Loucy (cell line): ENCODE results near the gene DNAJB12.
A peak's percentile ranks its signal among the peaks of the same experiment; 100 is the strongest.

ENCODE experiments used
- H2AFZ ChIP-seq: fragments of 200-600 bp; sonication (generic); 2 replicates; pipeline ENCODE4 v1.6.0; 2016; ENCODE audit warnings: antibody characterized with exemption, mild to moderate bottlenecking, low read length, moderate library complexity
- H3F3A ChIP-seq: fragments of 200-600 bp; 2 replicates; pipeline ENCODE4 v1.6.0; 2016; ENCODE audit warnings: antibody characterized with exemption, low read depth, mild to moderate bottlenecking
- H3K27me3 ChIP-seq: fragments of 200-600 bp; sonication (generic); 2 replicates; pipeline ENCODE4 v1.6.1; 2014; ENCODE audit warnings: low read length, mild to moderate bottlenecking; ENCODE audit not compliant: insufficient read depth, poor library complexity, severe bottlenecking
- H3K36me3 ChIP-seq: fragments of 200-600 bp; sonication (generic); 2 replicates; pipeline ENCODE4 v1.6.1; 2016; ENCODE audit warnings: low read length; ENCODE audit not compliant: insufficient read depth
- H3K4me1 ChIP-seq: fragments of 200-600 bp; sonication (generic); 2 replicates; pipeline ENCODE4 v1.5.1; 2014; ENCODE audit warnings: low read length, mild to moderate bottlenecking; ENCODE audit not compliant: insufficient read depth, poor library complexity, severe bottlenecking
- H3K4me2 ChIP-seq: fragments of 200-600 bp; sonication (generic); 2 replicates; pipeline ENCODE4 v1.6.0; 2014; ENCODE audit warnings: antibody characterized with exemption, low read length, low read depth, mild to moderate bottlenecking; ENCODE audit not compliant: poor library complexity, severe bottlenecking
- H3K4me3 ChIP-seq: fragments of 200-600 bp; sonication (generic); 2 replicates; pipeline ENCODE4 v1.5.1; 2014; ENCODE audit warnings: low read length, mild to moderate bottlenecking, mixed read lengths; ENCODE audit not compliant: poor library complexity, severe bottlenecking
- H3K79me2 ChIP-seq: fragments of 200-600 bp; sonication (generic); 2 replicates; pipeline ENCODE4 v1.6.1; 2014; ENCODE audit warnings: low read length; ENCODE audit not compliant: insufficient read depth
- H3K9ac ChIP-seq: fragments of 200-600 bp; sonication (generic); 2 replicates; pipeline ENCODE4 v1.6.0; 2014; ENCODE audit warnings: mild to moderate bottlenecking, low read depth, low read length, moderate library complexity; ENCODE audit not compliant: poor library complexity, severe bottlenecking
- H3K9me2 ChIP-seq: fragments of 200-600 bp; sonication (generic); replicated peaks from 2 replicates; pipeline ENCODE4 v1.6.1; 2016; ENCODE audit warnings: low read depth, low read length, mixed read lengths
- H3K9me3 ChIP-seq: fragments of 200-600 bp; sonication (generic); 2 replicates; pipeline ENCODE4 v1.6.1; 2014; ENCODE audit warnings: mild to moderate bottlenecking, antibody characterized with exemption, low read length, low read depth; ENCODE audit not compliant: insufficient read depth
- H4K20me1 ChIP-seq: fragments of 200-600 bp; sonication (generic); 2 replicates; pipeline ENCODE4 v1.6.0; 2014; ENCODE audit warnings: antibody characterized with exemption, low read length, mild to moderate bottlenecking; ENCODE audit not compliant: insufficient read depth, poor library complexity, severe bottlenecking
- EZH2phosphoT487 ChIP-seq: fragments of 200-600 bp; IDR thresholded peaks from 2 replicates; pipeline ENCODE4 v1.6.1; 2018; ENCODE audit warnings: antibody characterized with exemption, mild to moderate bottlenecking, moderate library complexity, borderline replicate concordance
- TF ChIP-seq, protein P1 (sequence below): fragments of 200-600 bp; sonication (generic); conservative IDR thresholded peaks from 2 replicates; pipeline ENCODE4 v1.5.1; 2014; ENCODE audit warnings: mild to moderate bottlenecking, antibody characterized with exemption, low read length

The DNAJB12 gene

DNA sequence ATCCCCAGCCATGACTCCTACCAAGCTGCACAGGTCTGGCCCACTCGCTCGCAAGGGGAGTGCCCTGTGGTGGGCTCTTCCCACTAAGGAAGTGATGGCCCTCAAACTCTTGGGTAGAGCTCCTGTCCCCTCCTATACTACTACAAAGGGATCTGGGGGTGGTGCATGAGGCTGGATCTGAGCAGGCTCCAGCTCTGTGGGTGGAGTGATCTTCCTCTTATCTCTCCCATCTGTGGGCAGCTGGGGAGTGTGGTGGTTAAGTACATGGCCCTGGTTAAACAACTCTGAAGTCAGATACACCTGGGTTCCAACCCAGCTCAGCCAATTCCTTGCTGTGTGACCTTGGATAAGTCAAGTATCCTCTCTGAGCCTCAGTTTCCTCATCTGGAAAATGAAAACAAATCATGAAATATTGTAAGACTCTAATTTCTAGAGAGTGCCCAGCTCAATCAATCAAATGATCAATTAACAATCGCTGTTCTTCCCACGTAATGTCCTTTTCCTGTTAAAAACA, 63.6 kb downstream of the DNAJB12 start:
- Histone ChIP-seq H3K9me2 (no peaks in the 10 kb centered on the region), H3K9me3 (no peaks in the 10 kb centered on the region), H3K79me2 (peaks cover 5% of the 10 kb centered on the region; the same call in 1 of the 2 replicates), H3K4me2 (peak overlapping the region; percentile 36), H3K36me3 (no peaks in the 10 kb centered on the region), H3K9ac (no peak overlapping the region), H3K4me3 (no peak overlapping the region), H3K4me1 (peaks cover 50% of the 10 kb centered on the region), H3K27me3 (no peaks in the 10 kb centered on the region), H4K20me1 (no peaks in the 10 kb centered on the region), H3F3A (no peaks in the 10 kb centered on the region), H2AFZ (no peak overlapping the region)
- TF ChIP-seq, protein P1, sequence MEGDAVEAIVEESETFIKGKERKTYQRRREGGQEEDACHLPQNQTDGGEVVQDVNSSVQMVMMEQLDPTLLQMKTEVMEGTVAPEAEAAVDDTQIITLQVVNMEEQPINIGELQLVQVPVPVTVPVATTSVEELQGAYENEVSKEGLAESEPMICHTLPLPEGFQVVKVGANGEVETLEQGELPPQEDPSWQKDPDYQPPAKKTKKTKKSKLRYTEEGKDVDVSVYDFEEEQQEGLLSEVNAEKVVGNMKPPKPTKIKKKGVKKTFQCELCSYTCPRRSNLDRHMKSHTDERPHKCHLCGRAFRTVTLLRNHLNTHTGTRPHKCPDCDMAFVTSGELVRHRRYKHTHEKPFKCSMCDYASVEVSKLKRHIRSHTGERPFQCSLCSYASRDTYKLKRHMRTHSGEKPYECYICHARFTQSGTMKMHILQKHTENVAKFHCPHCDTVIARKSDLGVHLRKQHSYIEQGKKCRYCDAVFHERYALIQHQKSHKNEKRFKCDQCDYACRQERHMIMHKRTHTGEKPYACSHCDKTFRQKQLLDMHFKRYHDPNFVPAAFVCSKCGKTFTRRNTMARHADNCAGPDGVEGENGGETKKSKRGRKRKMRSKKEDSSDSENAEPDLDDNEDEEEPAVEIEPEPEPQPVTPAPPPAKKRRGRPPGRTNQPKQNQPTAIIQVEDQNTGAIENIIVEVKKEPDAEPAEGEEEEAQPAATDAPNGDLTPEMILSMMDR, result no peak

GRCh38 chr10:72285972-72286521, 68.7 kb downstream of the DNAJB12 start:
- TF ChIP-seq, protein P1, result no peak
- TF ChIP-seq EZH2phosphoT487, result no peak
- Histone ChIP-seq H3K9ac (no peak overlapping the region), H3K9me2 (no peaks in the 10 kb centered on the region), H3K4me2 (peak overlapping the region; percentile 63), H3K27me3 (no peaks in the 10 kb centered on the region), H3K4me3 (no peak overlapping the region), H3K79me2 (no peaks in the 10 kb centered on the region), H3F3A (no peaks in the 10 kb centered on the region), H3K9me3 (no peaks in the 10 kb centered on the region), H4K20me1 (no peaks in the 10 kb centered on the region), H3K36me3 (no peaks in the 10 kb centered on the region), H2AFZ (no peak overlapping the region), H3K4me1 (peaks cover 28% of the 10 kb centered on the region)

GRCh38 chr10:72283131-72283530, 71.6 kb downstream of the DNAJB12 start:
- H3K4me3 ChIP-seq, result no peak overlapping the region
- no peaks in the 10 kb centered on the region for H3K27me3 ChIP-seq
- H3F3A ChIP-seq, result no peaks in the 10 kb centered on the region
- H3K9me3 ChIP-seq, result no peaks in the 10 kb centered on the region
- no peaks in the 10 kb centered on the region for H3K9me2 ChIP-seq
- no peaks in the 10 kb centered on the region for H3K79me2 ChIP-seq
- no peaks in the 10 kb centered on the region for H4K20me1 ChIP-seq
- peaks cover 35% of the 10 kb centered on the region for H3K4me1 ChIP-seq
- no peaks in the 10 kb centered on the region for H3K36me3 ChIP-seq
- H3K4me2 ChIP-seq, result no peak overlapping the region
- H2AFZ ChIP-seq, result no peak overlapping the region
- no peak for TF ChIP-seq EZH2phosphoT487
- TF ChIP-seq, protein P1, result no peak
- H3K9ac ChIP-seq, result no peak overlapping the region
